Small intestine (tissue), 7 donors: ENCODE measurements around the gene SH3PXD2B. TPM values are rescaled to one million over a fixed set of nuclear protein-coding genes. Genes with fewer than 3 reads are reported as not detected.
A peak's percentile ranks its signal among the peaks of the same experiment; 100 is the strongest.

Source experiments
- DNase-seq, 2 donors: peaks; one replicate each; pipeline versions ENCODE4 v3.0.0 to v3.0.0-alpha.2; 2013
- FAIRE-seq: peaks from 2 replicates; lab custom pipeline; 2012; peaks lifted over from hg19 to GRCh38; lab: Jason Lieb, UNC
- H3K27ac ChIP-seq, 3 donors: one replicate each; pipeline ENCODE4 v1.5.1; 2013; ENCODE audit warnings: low read length in 2 of 3, mild to moderate bottlenecking in 2 of 3, control low read depth in 1 of 3, inconsistent platforms in 1 of 3, low read depth in 1 of 3, moderate library complexity in 1 of 3
- H3K27me3 ChIP-seq, 3 donors: one replicate each; pipeline ENCODE4 v1.6.1; 2013; ENCODE audit warnings: low read length in 3 of 3, inconsistent platforms in 1 of 3; ENCODE audit not compliant: control insufficient read depth in 3 of 3, insufficient read depth in 3 of 3
- H3K36me3 ChIP-seq, 3 donors: one replicate each; pipeline ENCODE4 v1.6.1; 2013; ENCODE audit warnings: low read length in 3 of 3, inconsistent platforms in 1 of 3, low read depth in 1 of 3, mild to moderate bottlenecking in 1 of 3, moderate library complexity in 1 of 3; ENCODE audit not compliant: control insufficient read depth in 3 of 3, insufficient read depth in 2 of 3
- H3K4me1 ChIP-seq, 3 donors: one replicate each; pipeline ENCODE4 v1.6.1; 2013; ENCODE audit warnings: low read length in 2 of 3, inconsistent platforms in 1 of 3, low read depth in 1 of 3, mild to moderate bottlenecking in 1 of 3, moderate library complexity in 1 of 3; ENCODE audit not compliant: control insufficient read depth in 3 of 3, insufficient read depth in 2 of 3
- H3K4me3 ChIP-seq, 3 donors: one replicate each; pipeline ENCODE4 v1.5.1; 2013; ENCODE audit warnings: low read length in 3 of 3, control low read depth in 1 of 3, inconsistent platforms in 1 of 3, low read depth in 1 of 3, mild to moderate bottlenecking in 1 of 3, moderate library complexity in 1 of 3
- H3K9me3 ChIP-seq, 2 donors: one replicate each; pipeline ENCODE4 v1.6.1; 2013; ENCODE audit warnings: low read depth in 1 of 2, low read length in 1 of 2; ENCODE audit not compliant: control insufficient read depth in 2 of 2, insufficient read depth in 1 of 2
- WGBS, 3 donors: extraction: QIAGEN DNeasy Blood & Tissue Kit; methylation state at CpG; one replicate each; pipeline ENCODE4 v1.1.7; 2013; 5-methylcytosine and 5-hydroxymethylcytosine counted together
- polyA plus RNA-seq, 4 donors: library from polyadenylated mRNA; stranded (reverse) in 3 of 4; unstranded in 1 of 4; fragments of 200-250 nt in 3 of 4; fragments of 120-200 nt in 1 of 4; gene quantifications; one replicate each; pipeline versions ENCODE4 v1.2.1 to v1.2.3, GENCODE V29; 2013
- donor health status: healthy with polysubstance abuse.
- donor health status: control.
- donor health status: control.
- donor health status: Bipolar disorder and iron deficiency.
- donor health status: healthy.

The SH3PXD2B gene
- polyA plus RNA-seq, 4 donors, result 1.1 to 11.9 (median 6.5) TPM

GRCh38 chr5:172469697-172470096, 15.4 kb upstream of the SH3PXD2B start:
- Histone ChIP-seq H3K27me3 (no peaks in the 10 kb centered on the region), H3K36me3 (no peaks in the 10 kb centered on the region), H3K4me1 (no peaks in the 10 kb centered on the region), H3K9me3 (no peaks in the 10 kb centered on the region), H3K27ac (no peak overlapping the region), H3K4me3 (no peak overlapping the region)
- no peak for FAIRE-seq
- no peak for DNase-seq
- WGBS, 3 donors, result 48 to 85% (median 75%) methylated on average over 7 of the region's 7 CpGs

DNA sequence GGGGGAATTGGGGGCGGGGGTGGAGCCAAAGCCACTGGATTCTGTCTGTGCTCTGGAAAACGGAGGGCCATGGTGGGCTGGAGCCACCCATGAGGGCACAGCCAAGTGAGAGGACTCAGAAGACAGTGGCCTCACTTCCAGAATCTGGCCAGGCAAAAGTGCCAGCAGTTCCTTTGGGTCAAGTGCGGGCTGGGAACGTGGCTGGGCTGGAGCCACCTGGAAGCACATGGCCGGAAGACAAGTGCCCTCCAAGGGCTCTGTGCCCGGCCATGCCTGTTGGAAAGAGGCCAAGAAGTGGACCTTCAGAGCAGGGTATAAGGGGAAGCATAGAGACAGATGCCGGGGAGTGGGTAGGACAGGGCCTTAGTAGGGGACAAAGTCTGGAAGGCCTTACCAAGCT, 11.7 kb upstream of the SH3PXD2B start:
- Histone ChIP-seq H3K9me3 (peaks cover 0 to 8% of the 10 kb centered on the region in 2 donors), H3K27ac (no peak overlapping the region), H3K36me3 (no peaks in the 10 kb centered on the region), H3K4me1 (no peaks in the 10 kb centered on the region), H3K4me3 (no peak overlapping the region), H3K27me3 (no peaks in the 10 kb centered on the region)
- DNase-seq (no peak), FAIRE-seq (no peak)
- 84 to 89% (median 88%) methylated on average over 7 of the region's 7 CpGs for WGBS, 3 donors

- Histone ChIP-seq H3K36me3 (no peaks in the 10 kb centered on the region), H3K9me3 (peaks cover 0 to 8% of the 10 kb centered on the region in 2 donors), H3K4me1 (no peaks in the 10 kb centered on the region), H3K27ac (no peak overlapping the region), H3K4me3 (no peak overlapping the region), H3K27me3 (no peaks in the 10 kb centered on the region)
- FAIRE-seq (no peak), DNase-seq (no peak)
- 91 to 93% (median 93%) methylated on average over 9 of the region's 9 CpGs for WGBS, 3 donors
Measured at GRCh38 chr5:172463031-172463430, 8.7 kb upstream of the SH3PXD2B start.

DNA sequence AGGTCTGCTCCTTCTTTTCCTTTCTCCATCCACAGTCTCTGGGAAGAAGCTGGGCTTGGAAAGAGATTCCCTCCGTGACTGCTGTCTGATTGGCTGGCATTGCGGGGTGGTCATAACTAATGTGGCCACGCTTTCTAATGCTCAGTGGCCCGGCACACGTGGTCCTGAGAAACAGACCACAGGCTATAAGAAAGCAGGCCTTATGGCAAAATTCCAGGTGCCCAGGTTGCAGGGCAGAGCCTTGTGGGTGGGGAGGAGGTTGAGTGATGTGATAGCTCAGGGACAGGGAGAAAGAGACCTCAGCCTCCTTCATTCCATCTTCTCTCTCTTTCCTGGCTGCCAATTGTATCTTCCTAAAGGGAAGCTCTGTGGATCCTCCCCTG, 5.4 kb upstream of the SH3PXD2B start:
- WGBS, 3 donors, result 87 to 95% (median 89%) methylated on average over 5 of the region's 5 CpGs
- Histone ChIP-seq H3K9me3 (peaks cover 0 to 8% of the 10 kb centered on the region in 2 donors), H3K4me3 (no peak overlapping the region), H3K27me3 (no peaks in the 10 kb centered on the region), H3K27ac (no peak overlapping the region), H3K36me3 (no peaks in the 10 kb centered on the region), H3K4me1 (peaks cover 0 to 4% (median 0%) of the 10 kb centered on the region in 3 donors)
- FAIRE-seq, result no peak
- DNase-seq, result no peak

DNA sequence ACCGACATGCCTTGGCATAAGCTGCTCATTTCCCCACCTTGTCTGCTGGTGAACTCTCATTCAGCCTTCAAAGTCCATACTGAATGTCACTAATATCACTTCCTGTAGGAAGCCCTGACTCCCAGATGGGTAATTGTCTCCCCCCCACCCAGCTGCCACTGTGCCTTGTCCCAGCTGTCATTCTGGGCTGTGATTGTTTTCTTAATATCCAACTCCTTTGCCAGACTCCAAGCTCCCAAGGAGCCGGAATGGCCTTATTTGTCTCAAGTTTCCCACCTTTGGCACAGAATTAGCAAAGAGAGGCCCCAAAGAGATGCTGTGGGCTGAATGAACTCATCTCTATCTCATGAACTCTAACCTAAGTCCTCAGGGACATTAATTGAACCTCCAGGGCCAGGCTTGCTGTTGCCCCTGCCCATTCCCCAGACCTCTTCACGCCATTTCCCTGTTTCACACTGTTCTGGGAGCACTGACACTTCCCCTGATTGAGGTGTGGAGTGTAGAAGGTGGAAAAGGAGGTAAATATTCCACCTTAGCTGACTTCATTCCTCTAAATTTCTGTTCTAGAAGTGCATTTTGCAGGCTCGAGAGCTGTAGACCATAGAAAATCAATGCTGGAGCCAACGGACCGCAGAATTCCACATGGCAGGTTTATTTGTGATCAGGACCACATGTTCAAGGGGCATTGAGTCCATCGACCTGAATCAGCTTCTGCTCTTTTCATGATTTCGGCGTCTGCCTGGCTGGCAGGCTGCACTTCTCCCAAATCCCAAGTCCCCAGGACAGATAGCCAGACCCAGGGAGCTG, 4.9 kb upstream of the SH3PXD2B start:
- Histone ChIP-seq H3K9me3 (peaks cover 0 to 7% of the 10 kb centered on the region in 2 donors), H3K27me3 (no peaks in the 10 kb centered on the region), H3K27ac (no peak overlapping the region), H3K4me3 (no peak overlapping the region), H3K36me3 (no peaks in the 10 kb centered on the region), H3K4me1 (peaks cover 0 to 6% (median 0%) of the 10 kb centered on the region in 3 donors)
- 75 to 85% (median 79%) methylated on average over 9 of the region's 9 CpGs for WGBS, 3 donors
- no peak for FAIRE-seq
- no peak for DNase-seq

GRCh38 chr5:172456076-172456722, 1.9 kb upstream of the SH3PXD2B start:
- H3K27me3 ChIP-seq, result no peaks in the 10 kb centered on the region
- H3K36me3 ChIP-seq, result peaks cover 0 to 7% (median 0%) of the 10 kb centered on the region in 3 donors
- DNase-seq, result no peak
- no peak for FAIRE-seq
- peak overlapping the region in 1 of 3 donors; percentile 15 for H3K27ac ChIP-seq
- no peaks in the 10 kb centered on the region for H3K9me3 ChIP-seq
- no peak overlapping the region for H3K4me3 ChIP-seq
- 69 to 74% (median 70%) methylated on average over 10 of the region's 10 CpGs for WGBS, 3 donors
- H3K4me1 ChIP-seq, result peaks cover 0 to 24% (median 0%) of the 10 kb centered on the region in 3 donors

- WGBS, 3 donors, result 70 to 71% (median 71%) methylated on average over 13 of the region's 13 CpGs
- Histone ChIP-seq H3K4me1 (peaks cover 0 to 24% (median 0%) of the 10 kb centered on the region in 3 donors), H3K27ac (peak overlapping the region in 1 of 3 donors; percentile 45), H3K27me3 (no peaks in the 10 kb centered on the region), H3K9me3 (no peaks in the 10 kb centered on the region), H3K4me3 (no peak overlapping the region), H3K36me3 (peaks cover 0 to 7% (median 0%) of the 10 kb centered on the region in 3 donors)
- DNase-seq, result no peak
- FAIRE-seq, result no peak
Measured at GRCh38 chr5:172455511-172456061, 1.3 kb upstream of the SH3PXD2B start.

DNA sequence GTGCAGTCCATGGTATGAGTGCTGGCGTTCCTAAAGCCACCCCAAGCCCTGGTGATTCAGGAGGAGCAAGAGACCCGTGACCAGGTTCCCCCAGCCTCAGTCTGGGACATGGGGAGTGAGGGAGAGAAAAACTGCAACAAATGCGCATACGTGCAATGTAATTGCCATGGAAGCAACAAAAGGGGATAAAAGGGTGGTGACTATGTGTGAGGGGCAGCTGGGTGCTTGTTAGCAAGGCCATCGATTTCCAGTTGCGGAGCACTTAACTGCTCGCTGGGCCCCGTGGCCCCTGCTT, 709 bp upstream of the SH3PXD2B start:
- H3K27ac ChIP-seq, result no peak overlapping the region
- H3K36me3 ChIP-seq, result peaks cover 0 to 7% (median 0%) of the 10 kb centered on the region in 3 donors
- FAIRE-seq, result no peak
- no peak for DNase-seq
- no peaks in the 10 kb centered on the region for H3K27me3 ChIP-seq
- H3K4me3 ChIP-seq, result peak overlapping the region in 1 of 3 donors; percentile 53
- 71 to 78% (median 77%) methylated on average over 8 of the region's 8 CpGs for WGBS, 3 donors
- peaks cover 0 to 24% (median 0%) of the 10 kb centered on the region in 3 donors for H3K4me1 ChIP-seq
- H3K9me3 ChIP-seq, result no peaks in the 10 kb centered on the region
